Mesendoderm (in vitro differentiated cells): Measurements from ENCODE around the gene ANXA5.
"Not testable (repeated sequence)": the region's sequence is repeated elsewhere in the genome, so short reads cannot be mapped to it uniquely, and the experiment has no call there.

ENCODE experiments used
- DNase-seq: peaks from one replicate; pipeline ENCODE4 v3.0.0; 2013
- H2AK5ac ChIP-seq: 2 replicates; pipeline ENCODE4 v1.6.1; 2013; ENCODE audit warnings: low read length, inconsistent platforms
- H2BK120ac ChIP-seq: 2 replicates; pipeline ENCODE4 v1.6.1; 2013; ENCODE audit warnings: low read depth, mild to moderate bottlenecking, low read length, moderate library complexity, mixed read lengths
- H2BK15ac ChIP-seq: replicated peaks from 2 replicates; pipeline ENCODE4 v1.6.1; 2013; ENCODE audit warnings: low read depth, mild to moderate bottlenecking, moderate library complexity
- H2BK5ac ChIP-seq: 2 replicates; pipeline ENCODE4 v1.6.1; 2013; ENCODE audit warnings: low read length, inconsistent platforms
- H3K18ac ChIP-seq: 2 replicates; pipeline ENCODE4 v1.6.1; 2013; ENCODE audit warnings: mild to moderate bottlenecking, low read length, mixed read lengths
- H3K23ac ChIP-seq: one replicate; pipeline ENCODE4 v1.6.1; 2013; ENCODE audit warnings: low read length
- H3K27ac ChIP-seq: 2 replicates; pipeline ENCODE4 v1.5.1; 2013; ENCODE audit warnings: low read depth, mild to moderate bottlenecking, inconsistent platforms, low read length, moderate library complexity
- H3K27me3 ChIP-seq: 2 replicates; pipeline ENCODE4 v1.6.1; 2013; ENCODE audit warnings: low read length, control low read depth, mild to moderate bottlenecking, inconsistent platforms; ENCODE audit not compliant: insufficient read depth, poor library complexity
- H3K36me3 ChIP-seq: 2 replicates; pipeline ENCODE4 v1.6.1; 2013; ENCODE audit warnings: low read length, inconsistent platforms; ENCODE audit not compliant: control insufficient read depth, insufficient read depth
- H3K4ac ChIP-seq: one replicate; pipeline ENCODE4 v1.6.1; 2013; ENCODE audit warnings: low read depth, mild to moderate bottlenecking, low read length, moderate library complexity
- H3K4me1 ChIP-seq: 2 replicates; pipeline ENCODE4 v1.6.1; 2013; ENCODE audit warnings: low read depth, low read length, inconsistent platforms; ENCODE audit not compliant: control insufficient read depth
- H3K4me2 ChIP-seq: 2 replicates; pipeline ENCODE4 v1.6.1; 2013; ENCODE audit warnings: low read length
- H3K4me3 ChIP-seq: 2 replicates; pipeline ENCODE4 v1.5.1; 2013; ENCODE audit warnings: mild to moderate bottlenecking, low read length
- H3K56ac ChIP-seq: one replicate; pipeline ENCODE4 v1.6.1; 2013; ENCODE audit warnings: low read length
- H3K79me1 ChIP-seq: 2 replicates; pipeline ENCODE4 v1.6.1; 2013; ENCODE audit warnings: low read length, inconsistent platforms
- H3K79me2 ChIP-seq: 2 replicates; pipeline ENCODE4 v1.6.1; 2013; ENCODE audit warnings: mild to moderate bottlenecking, low read length; ENCODE audit not compliant: control insufficient read depth, insufficient read depth
- H3K9ac ChIP-seq: 2 replicates; pipeline ENCODE4 v1.6.1; 2013; ENCODE audit warnings: low read length, inconsistent platforms
- H4K5ac ChIP-seq: one replicate; pipeline ENCODE4 v1.6.1; 2013; ENCODE audit warnings: low read length
- H4K8ac ChIP-seq: one replicate; pipeline ENCODE4 v1.6.1; 2013; ENCODE audit warnings: low read depth, mild to moderate bottlenecking, control low read depth, low read length, moderate library complexity
- WGBS: extraction: QIAGEN DNeasy Blood & Tissue Kit; methylation state at CpG from one replicate; pipeline ENCODE4 v1.1.7; 2013; ENCODE audit warnings: low lambda C conversion rate, missing lambda C conversion rate; ENCODE audit not compliant: insufficient coverage; ENCODE audit errors: extremely low coverage; 5-methylcytosine and 5-hydroxymethylcytosine counted together

ANXA5 gene

DNA sequence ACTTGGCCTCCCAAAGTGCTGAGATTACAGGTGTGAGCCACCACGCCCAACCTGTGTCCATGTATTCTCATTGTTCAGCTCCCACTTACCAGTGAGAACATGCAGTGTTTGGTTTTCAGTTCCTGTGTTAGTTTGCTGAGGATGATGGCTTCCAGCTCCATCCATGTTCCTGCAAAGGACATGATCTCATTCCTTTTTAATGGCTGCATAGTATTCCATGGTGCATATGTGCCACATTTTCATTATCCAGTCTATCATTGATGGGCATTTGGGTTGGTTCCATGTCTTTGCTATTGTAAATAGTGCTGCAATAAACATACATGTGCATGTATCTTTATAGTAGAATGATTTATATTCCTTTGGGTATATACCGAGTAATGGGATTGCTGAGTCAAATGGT, 33.0 kb upstream of the ANXA5 start:
- H3K23ac ChIP-seq, H3K4ac ChIP-seq, H2BK5ac ChIP-seq, H3K36me3 ChIP-seq, H3K4me1 ChIP-seq, H3K79me2 ChIP-seq, H2BK15ac ChIP-seq, H2BK120ac ChIP-seq, H3K27me3 ChIP-seq, H3K4me2 ChIP-seq, DNase-seq, H3K56ac ChIP-seq, H3K9ac ChIP-seq, H3K27ac ChIP-seq, H2AK5ac ChIP-seq, H3K18ac ChIP-seq, H3K4me3 ChIP-seq, H4K5ac ChIP-seq, H3K79me1 ChIP-seq, H4K8ac ChIP-seq: not testable (repeated sequence)
- WGBS = no CpG with 5 or more reads among the region's 2 CpGs

DNA sequence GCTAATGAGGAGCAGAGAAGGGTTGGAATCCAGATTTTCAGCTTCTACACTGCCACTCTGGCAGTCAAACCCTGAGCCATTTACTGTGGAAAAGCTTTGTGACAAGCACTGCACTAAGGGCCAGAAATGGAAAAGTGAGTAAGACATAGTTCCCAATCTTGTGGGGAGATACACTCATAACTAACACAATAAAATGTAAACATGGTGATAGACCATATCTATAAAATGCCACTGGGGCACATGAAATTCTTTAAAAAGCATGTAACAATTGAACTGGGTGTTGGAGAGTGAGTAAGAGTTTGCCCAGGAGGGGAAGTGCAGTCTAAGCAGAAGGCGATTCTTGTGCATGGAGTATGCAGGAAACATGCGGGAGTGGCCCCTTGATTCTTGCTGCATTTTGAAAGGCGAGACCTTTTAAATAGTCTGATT, 32.0 kb upstream of the ANXA5 start:
- Histone ChIP-seq H3K4me1 (no peaks in the 10 kb centered on the region), H2BK5ac (no peak overlapping the region), H4K5ac (no peak overlapping the region), H3K27me3 (no peaks in the 10 kb centered on the region), H3K23ac (no peak overlapping the region), H3K79me1 (no peaks in the 10 kb centered on the region), H3K9ac (no peak overlapping the region), H2AK5ac (no peak overlapping the region), H3K79me2 (no peaks in the 10 kb centered on the region), H4K8ac (no peak overlapping the region), H3K56ac (no peak overlapping the region), H3K4ac (no peak overlapping the region), H3K27ac (no peak overlapping the region), H3K18ac (no peak overlapping the region), H3K4me2 (no peak overlapping the region), H3K4me3 (no peak overlapping the region), H3K36me3 (no peaks in the 10 kb centered on the region), H2BK120ac (no peak overlapping the region), H2BK15ac (no peak overlapping the region)
- no CpG with 5 or more reads among the region's 3 CpGs for WGBS
- DNase-seq = no peak

DNA sequence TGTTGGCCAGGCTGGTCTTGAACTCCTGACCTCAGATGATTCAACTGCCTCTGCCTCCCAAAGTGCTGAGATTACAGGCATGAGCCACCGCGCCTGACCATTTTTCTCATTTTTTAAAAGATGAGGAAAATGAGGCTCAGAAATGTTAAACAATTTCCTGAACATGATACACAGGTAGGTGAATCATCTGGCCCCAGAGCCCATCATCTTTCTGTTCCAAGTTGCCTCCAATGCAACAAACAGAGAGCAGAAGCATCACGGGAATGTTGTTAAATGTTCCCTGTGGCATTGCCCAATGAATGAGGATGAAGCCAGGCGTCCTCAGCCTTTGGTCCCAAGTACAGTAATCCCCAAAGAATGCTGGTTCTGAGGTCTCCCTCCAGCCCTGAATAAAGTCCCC, 31.3 kb upstream of the ANXA5 start:
- Histone ChIP-seq H3K9ac (no peak overlapping the region), H3K4ac (no peak overlapping the region), H3K18ac (no peak overlapping the region), H3K4me2 (no peak overlapping the region), H2BK5ac (no peak overlapping the region), H3K27me3 (no peaks in the 10 kb centered on the region), H4K8ac (no peak overlapping the region), H4K5ac (no peak overlapping the region), H2BK120ac (no peak overlapping the region), H3K4me1 (no peaks in the 10 kb centered on the region), H3K79me1 (no peaks in the 10 kb centered on the region), H3K4me3 (no peak overlapping the region), H3K79me2 (no peaks in the 10 kb centered on the region), H3K36me3 (no peaks in the 10 kb centered on the region), H3K23ac (no peak overlapping the region), H2BK15ac (no peak overlapping the region), H3K27ac (no peak overlapping the region), H3K56ac (no peak overlapping the region), H2AK5ac (no peak overlapping the region)
- WGBS = no CpG with 5 or more reads among the region's 4 CpGs
- DNase-seq = no peak

DNA sequence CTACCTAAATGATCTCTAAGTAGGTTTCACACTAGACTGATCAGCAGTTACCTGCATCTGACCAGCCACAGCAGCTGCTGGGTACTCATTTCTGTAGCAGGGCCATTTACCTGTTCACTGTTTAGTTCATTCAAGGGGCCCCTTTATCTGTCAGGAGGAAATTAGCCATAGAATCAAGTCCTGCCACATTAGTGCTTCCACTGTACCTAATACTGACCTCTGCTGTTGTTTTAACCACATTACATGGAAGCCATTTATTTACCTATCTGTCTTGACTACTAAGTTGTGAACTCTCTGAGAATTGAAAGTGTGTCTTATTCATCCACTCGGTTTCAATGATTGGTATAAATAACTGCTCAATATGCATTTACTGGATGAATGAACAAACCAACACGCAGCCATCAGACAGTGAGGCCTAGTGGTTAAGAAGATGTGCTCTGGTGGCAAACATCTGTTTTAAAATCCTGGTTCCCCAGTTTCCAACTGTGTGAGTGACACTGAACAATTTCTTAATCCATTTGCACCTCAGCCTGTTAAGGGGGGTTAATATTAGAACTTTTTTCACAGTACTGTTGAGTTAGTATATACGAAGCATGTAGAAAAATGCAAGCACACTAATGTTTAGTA, 30.0 kb upstream of the ANXA5 start:
- Histone ChIP-seq H3K27ac (no peak overlapping the region), H2BK15ac (no peak overlapping the region), H3K4me1 (no peaks in the 10 kb centered on the region), H3K27me3 (no peaks in the 10 kb centered on the region), H3K18ac (no peak overlapping the region), H3K4me3 (no peak overlapping the region), H2AK5ac (no peak overlapping the region), H3K56ac (no peak overlapping the region), H2BK5ac (no peak overlapping the region), H4K8ac (no peak overlapping the region), H3K4ac (no peak overlapping the region), H3K79me2 (no peaks in the 10 kb centered on the region), H4K5ac (no peak overlapping the region), H2BK120ac (no peak overlapping the region), H3K9ac (no peak overlapping the region), H3K36me3 (no peaks in the 10 kb centered on the region), H3K4me2 (no peak overlapping the region), H3K23ac (no peak overlapping the region), H3K79me1 (no peaks in the 10 kb centered on the region)
- WGBS = no CpG with 5 or more reads among the region's 3 CpGs
- peak; percentile 85 for DNase-seq

DNA sequence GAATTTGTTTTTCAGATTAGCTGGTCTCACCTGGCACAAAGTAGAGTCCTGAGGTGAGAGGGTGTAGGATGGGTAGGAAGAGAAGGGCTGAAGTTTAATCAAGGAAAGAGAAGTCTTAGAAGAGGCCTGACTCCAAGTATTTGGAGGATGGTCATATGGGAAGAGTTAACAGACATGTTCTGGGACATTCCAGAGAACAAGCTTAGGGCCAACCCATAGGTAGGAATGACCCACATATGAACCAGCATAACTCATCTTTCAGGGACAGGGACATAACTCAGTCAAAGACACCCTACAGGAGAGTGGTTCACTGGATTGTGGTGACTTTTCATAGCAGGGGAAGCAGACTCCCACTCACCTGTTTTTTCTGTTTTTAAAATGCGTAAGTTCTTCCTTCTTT, 27.9 kb upstream of the ANXA5 start:
- Histone ChIP-seq H3K4me2 (no peak overlapping the region), H2BK120ac (no peak overlapping the region), H3K4me1 (no peaks in the 10 kb centered on the region), H3K4me3 (no peak overlapping the region), H4K5ac (no peak overlapping the region), H3K9ac (no peak overlapping the region), H3K56ac (no peak overlapping the region), H3K27ac (no peak overlapping the region), H3K4ac (no peak overlapping the region), H3K36me3 (no peaks in the 10 kb centered on the region), H4K8ac (no peak overlapping the region), H2AK5ac (no peak overlapping the region), H3K27me3 (no peaks in the 10 kb centered on the region), H2BK15ac (no peak overlapping the region), H3K79me2 (no peaks in the 10 kb centered on the region), H3K23ac (no peak overlapping the region), H3K18ac (no peak overlapping the region), H3K79me1 (no peaks in the 10 kb centered on the region), H2BK5ac (no peak overlapping the region)
- no peak for DNase-seq
- WGBS = no CpG with 5 or more reads among the region's 1 CpG

DNA sequence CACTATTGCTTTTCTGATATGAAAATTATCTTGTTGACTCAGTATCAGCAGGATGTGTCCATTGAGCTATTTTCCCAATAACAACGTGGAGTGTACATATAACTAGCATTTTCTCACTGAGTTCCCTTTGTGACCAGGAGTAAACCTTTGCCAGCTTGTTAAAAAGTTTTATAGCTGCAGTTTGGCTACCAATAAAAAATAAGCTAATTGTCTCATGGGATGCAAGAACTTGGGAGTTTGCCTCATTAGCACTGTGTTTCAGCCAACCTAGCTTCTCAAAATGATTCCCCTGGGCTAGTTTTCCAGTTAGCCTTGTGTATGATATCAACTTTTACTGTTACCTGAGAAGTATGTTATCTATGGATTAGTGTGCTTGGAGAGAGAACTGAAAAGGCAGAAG, 24.9 kb upstream of the ANXA5 start:
- no peaks in the 10 kb centered on the region for H3K79me1 ChIP-seq
- no peak overlapping the region for H3K4me3 ChIP-seq
- no peaks in the 10 kb centered on the region for H3K36me3 ChIP-seq
- no peaks in the 10 kb centered on the region for H3K4me1 ChIP-seq
- no peak overlapping the region for H3K4ac ChIP-seq
- H2BK15ac ChIP-seq = peak overlapping the region; percentile 92
- no peak overlapping the region for H3K9ac ChIP-seq
- no peak overlapping the region for H3K23ac ChIP-seq
- H3K18ac ChIP-seq = no peak overlapping the region
- no peak overlapping the region for H3K56ac ChIP-seq
- no peak for DNase-seq
- no peak overlapping the region for H4K8ac ChIP-seq
- no peak overlapping the region for H3K4me2 ChIP-seq
- no peak overlapping the region for H4K5ac ChIP-seq
- no peak overlapping the region for H2BK5ac ChIP-seq
- no peaks in the 10 kb centered on the region for H3K79me2 ChIP-seq
- no peaks in the 10 kb centered on the region for H3K27me3 ChIP-seq
- WGBS = no CpG with 5 or more reads among the region's 1 CpG
- no peak overlapping the region for H2AK5ac ChIP-seq
- no peak overlapping the region for H3K27ac ChIP-seq
- no peak overlapping the region for H2BK120ac ChIP-seq
